Endothelial cell (in vitro differentiated cells): ENCODE measurements around the gene SLC52A1. TPM values are rescaled to one million over a fixed set of nuclear protein-coding genes. Genes with fewer than 3 reads are reported as not detected.
A peak's percentile ranks its signal among the peaks of the same experiment; 100 is the strongest.

Experiments used
- DNase-seq: peaks from one replicate; pipeline ENCODE4 v3.0.0; 2021; ENCODE audit warnings: low spot score
- H3K27ac Mint-ChIP-seq: one replicate; pipeline ENCODE4 v1.8.0; 2021; ENCODE audit warnings: mixed read lengths, inconsistent platforms; ENCODE audit not compliant: unreplicated experiment
- H3K27me3 Mint-ChIP-seq: one replicate; pipeline ENCODE4 v1.8.0; 2021; ENCODE audit warnings: mild to moderate bottlenecking, moderate library complexity, mixed read lengths, inconsistent platforms; ENCODE audit not compliant: unreplicated experiment
- H3K36me3 Mint-ChIP-seq: one replicate; pipeline ENCODE4 v1.8.0; 2021; ENCODE audit warnings: mild to moderate bottlenecking, low read depth, mixed read lengths, inconsistent platforms; ENCODE audit not compliant: unreplicated experiment
- H3K4me1 Mint-ChIP-seq: one replicate; pipeline ENCODE4 v1.8.0; 2021; ENCODE audit warnings: mild to moderate bottlenecking, mixed read lengths, inconsistent platforms; ENCODE audit not compliant: unreplicated experiment
- H3K4me3 Mint-ChIP-seq: one replicate; pipeline ENCODE4 v1.8.0; 2021; ENCODE audit warnings: mild to moderate bottlenecking, mixed read lengths, inconsistent platforms; ENCODE audit not compliant: unreplicated experiment
- H3K9me3 Mint-ChIP-seq: one replicate; pipeline ENCODE4 v1.8.0; 2021; ENCODE audit warnings: mixed read lengths, inconsistent platforms; ENCODE audit not compliant: unreplicated experiment
- CTCF ChIP-seq: fragments of 200-600 bp; sonication (generic); IDR thresholded peaks from one replicate; pipeline ENCODE4 v1.5.0; 2021; ENCODE audit warnings: antibody characterized with exemption; ENCODE audit not compliant: unreplicated experiment
- total RNA-seq: library from RNA; stranded (reverse); fragmentation: NEBNext Ultra II Directional; extraction: Animal tissue kit (Norgen Biotek cat#: 25700); gene quantifications from one replicate; pipeline ENCODE4 v1.2.1, GENCODE V29; 2021; ENCODE audit not compliant: unreplicated experiment

SLC52A1 gene
- total RNA-seq, 1 donor from 2014 or later, result 0.21 TPM

GRCh38 chr17:5011928-5012327 is 23.3 kb downstream of the SLC52A1 start:
- no peak overlapping the region for H3K4me3 Mint-ChIP-seq
- peaks cover 6% of the 10 kb centered on the region for H3K27me3 Mint-ChIP-seq
- peaks cover 56% of the 10 kb centered on the region for H3K36me3 Mint-ChIP-seq
- no peaks in the 10 kb centered on the region for H3K9me3 Mint-ChIP-seq
- H3K4me1 Mint-ChIP-seq, result peaks cover 3% of the 10 kb centered on the region
- peak overlapping the region; percentile 48 for H3K27ac Mint-ChIP-seq
- TF ChIP-seq CTCF, result no peak
- DNase-seq, result no peak

- peaks cover 4% of the 10 kb centered on the region for H3K27me3 Mint-ChIP-seq
- peaks cover 12% of the 10 kb centered on the region for H3K4me1 Mint-ChIP-seq
- no peaks in the 10 kb centered on the region for H3K9me3 Mint-ChIP-seq
- peaks cover 66% of the 10 kb centered on the region for H3K36me3 Mint-ChIP-seq
- no peak for DNase-seq
- no peak overlapping the region for H3K27ac Mint-ChIP-seq
- no peak overlapping the region for H3K4me3 Mint-ChIP-seq
- no peak for TF ChIP-seq CTCF
These were observed 31.9 kb downstream of the SLC52A1 start for GRCh38 chr17:5003214-5003867.

GRCh38 chr17:5002121-5002788 is 33.0 kb downstream of the SLC52A1 start:
- Mint-ChIP-seq H3K36me3 (peaks cover 55% of the 10 kb centered on the region), H3K4me3 (peak overlapping the region; percentile 52), H3K4me1 (peaks cover 12% of the 10 kb centered on the region), H3K27ac (no peak overlapping the region), H3K27me3 (peaks cover 4% of the 10 kb centered on the region), H3K9me3 (no peaks in the 10 kb centered on the region)
- no peak for DNase-seq
- TF ChIP-seq CTCF, result no peak

- H3K36me3 Mint-ChIP-seq, result peaks cover 44% of the 10 kb centered on the region
- DNase-seq, result no peak
- no peak for TF ChIP-seq CTCF
- H3K27ac Mint-ChIP-seq, result no peak overlapping the region
- H3K4me1 Mint-ChIP-seq, result peaks cover 15% of the 10 kb centered on the region
- peak overlapping the region; percentile 58 for H3K4me3 Mint-ChIP-seq
- H3K9me3 Mint-ChIP-seq, result no peaks in the 10 kb centered on the region
- peaks cover 5% of the 10 kb centered on the region for H3K27me3 Mint-ChIP-seq
These were observed 35.0 kb downstream of the SLC52A1 start for GRCh38 chr17:5000237-5000639.

- Mint-ChIP-seq H3K27ac (no peak overlapping the region), H3K4me1 (peaks cover 15% of the 10 kb centered on the region)
- DNase-seq, result no peak
These were observed 35.7 kb downstream of the SLC52A1 start for GRCh38 chr17:4999430-5000093.

More at GRCh38 chr17:4999430-5000093, 35.7 kb downstream of the SLC52A1 start:
- H3K9me3 Mint-ChIP-seq, result no peaks in the 10 kb centered on the region
- H3K4me3 Mint-ChIP-seq, result peak overlapping the region; percentile 93
- H3K27me3 Mint-ChIP-seq, result peaks cover 10% of the 10 kb centered on the region
- TF ChIP-seq CTCF, result no peak
- peaks cover 39% of the 10 kb centered on the region for H3K36me3 Mint-ChIP-seq
